Heart left ventricle (tissue), 16 donors: ENCODE measurements around the gene AKAP13. TPM values are rescaled to one million over a fixed set of nuclear protein-coding genes. Genes with fewer than 3 reads are reported as not detected.

Source experiments
- ATAC-seq, 4 donors: fragments of 200-7000 bp; cut with Tn5 transposase; one replicate each; pipeline ENCODE4 v1.9.1; 2020 to 2022; ENCODE audit warnings: moderate library complexity in 4 of 4, mild to moderate bottlenecking in 3 of 4, moderate number of reproducible peaks in 1 of 4
- DNase-seq, 5 donors: peaks; one replicate each; pipeline ENCODE4 v3.0.0-alpha.2; 2020
- H3K27ac ChIP-seq, 12 donors: fragments of 200-600 bp; sonication (generic) in 4 of 12; one replicate each; pipeline versions ENCODE4 v1.5.0 to v1.8.0; 2016 to 2022; ENCODE audit warnings: mild to moderate bottlenecking in 2 of 12
- H3K27me3 ChIP-seq, 9 donors: fragments of 200-600 bp; sonication (generic) in 2 of 9; one replicate each; pipeline versions ENCODE4 v1.5.1 to v1.8.0; 2016 to 2022; ENCODE audit warnings: mild to moderate bottlenecking in 3 of 9
- H3K36me3 ChIP-seq, 9 donors: fragments of 200-600 bp; sonication (generic) in 2 of 9; one replicate each; pipeline versions ENCODE4 v1.5.0 to v1.8.0; 2018 to 2022; ENCODE audit warnings: mild to moderate bottlenecking in 2 of 9
- H3K4me1 ChIP-seq, 12 donors: fragments of 200-600 bp; sonication (generic) in 4 of 12; one replicate each; pipeline versions ENCODE4 v1.5.0 to v1.8.0; 2016 to 2022; ENCODE audit warnings: mild to moderate bottlenecking in 3 of 12
- H3K4me3 ChIP-seq, 12 donors: fragments of 200-600 bp; sonication (generic) in 4 of 12; one replicate each; pipeline versions ENCODE4 v1.5.0 to v1.8.0; 2017 to 2022; ENCODE audit warnings: mild to moderate bottlenecking in 9 of 12, moderate library complexity in 4 of 12
- H3K9me3 ChIP-seq, 12 donors: fragments of 200-600 bp; sonication (generic) in 4 of 12; one replicate each; pipeline versions ENCODE4 v1.5.0 to v1.8.0; 2016 to 2022; ENCODE audit warnings: mild to moderate bottlenecking in 1 of 12
- POLR2A ChIP-seq, 2 donors: fragments of 450-650 bp; IDR thresholded peaks; one replicate each; pipeline ENCODE4 v1.6.1; 2017; ENCODE audit warnings: antibody characterized with exemption in 2 of 2, mild to moderate bottlenecking in 2 of 2, moderate library complexity in 2 of 2
- WGBS, 4 donors: extraction: QIAGEN DNeasy Blood & Tissue Kit in 2 of 4; methylation state at CpG; one replicate each; pipeline versions ENCODE4 v1.1.5 to v1.1.7; 2013 to 2018; 5-methylcytosine and 5-hydroxymethylcytosine counted together
- intact Hi-C, 10 donors: fragments of 100-400 bp; cut with DNase I; formaldehyde crosslinking; loops; one replicate each; pipeline versions ENCODE4 v1.11.1 to v1.14.2; 2022
- polyA plus RNA-seq, 2 donors: library from polyadenylated mRNA; stranded (reverse); fragments of 200-250 nt; gene quantifications; one replicate each; pipeline ENCODE4 v1.2.3, GENCODE V29; 2013
- total RNA-seq, 9 donors: library from RNA; depleted of rRNA in 2 of 9; stranded (reverse); fragments of >200 nt in 2 of 9; fragmentation: NEBNext Ultra II Directional in 3 of 9; extraction: Animal tissue kit (Norgen Biotek cat#: 25700) in 3 of 9; gene quantifications; one replicate each; pipeline versions ENCODE4 v1.1.0 to v1.2.4, GENCODE V29; 2016 to 2023
- TF ChIP-seq, protein P1 (sequence below), 12 donors: fragments of 200-600 bp; sonication (generic) in 4 of 12; IDR thresholded peaks; one replicate each; pipeline versions ENCODE4 v1.5.0 to v1.8.0; 2018 to 2022; ENCODE audit warnings: antibody characterized with exemption in 12 of 12, mild to moderate bottlenecking in 5 of 12
- donor health status: ischemic (EF 13 %, LVEDD 7.1; RV severe dilation, severe dysfunction).
- donor health status: healthy with polysubstance abuse.
- donor health status: DM: no; HTN: yes; CAD: no.
- donor health status: DM: no; HTN: no; CAD: no.
- donor health status: ischemic (EF 25% LVEDD 6.9; RV normal size, moderate dysfunction).
- donor health status: ischemic (EF 25% LVEDD 5.7; RV mildly dilated, moderate dysfunction).
- donor health status: healthy.
- donor health status: DM: yes; HTN: yes; CAD: no.
- donor health status: ischemic (EF 35%, LVEDD 5.7; RV mildly dilated, moderate dysfunction).
- donor health status: nonischemic (EF 11% LVEDD 7.7; RV severe dilation, severe dysfunction).
- donor health status: DM: yes; HTN: yes; CAD: no.
- donor health status: PGD.
- donor health status: ischemic (EF 29% LVEDD 5.4; RV normal size, mild dysfunction).
- donor health status: nonischemic (EF 23%, LVEDD 6.1; RV moderate dilation, normal function).

Gene AKAP13
- total and polyA plus RNA-seq, 11 donors = 124 to 598 (median 340) TPM

DNA sequence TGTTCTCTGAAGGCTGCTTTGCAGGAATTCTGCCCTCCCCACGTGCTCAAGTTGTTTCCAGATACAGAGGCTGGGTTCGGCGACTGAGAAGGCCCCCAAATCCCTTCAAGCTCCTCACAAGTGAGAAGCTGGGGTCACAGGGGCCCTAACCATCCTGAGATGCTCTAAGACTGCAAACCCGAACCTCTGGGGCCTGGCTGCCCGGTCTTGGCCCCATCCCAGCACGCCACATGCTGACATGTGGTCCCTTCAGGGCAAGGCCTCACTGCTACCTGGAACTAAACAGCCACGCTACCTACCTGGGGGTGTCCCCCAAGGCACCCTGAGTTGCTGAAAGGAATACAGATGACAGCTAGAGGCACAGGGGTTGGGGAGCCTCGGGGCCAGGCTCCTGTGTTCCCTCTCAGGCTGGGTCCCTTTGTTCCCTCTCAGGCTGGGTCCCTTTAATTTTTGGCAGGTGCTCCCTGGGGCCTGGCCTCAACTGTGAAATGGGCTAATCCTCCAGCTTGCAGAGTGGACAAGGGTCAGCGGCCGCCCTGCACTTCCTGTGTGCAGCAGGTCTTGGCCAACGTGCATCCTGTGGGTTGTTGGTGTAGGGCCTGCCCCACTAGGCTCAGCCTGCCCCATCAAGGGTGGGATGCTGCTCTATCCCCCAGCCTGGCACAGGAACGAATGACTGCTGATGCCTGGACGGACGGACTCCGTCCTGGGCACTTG is 381.8 kb downstream of the AKAP13 start:
- H3K27me3 ChIP-seq = no peaks in the 10 kb centered on the region
- intact Hi-C loops = loop anchor here in 1 of 10 donors (2.0 kb wide), 1 partner anchor 69 kb away; no protein-coding TSS in a partner anchor
- no peak for ATAC-seq
- H3K4me1 ChIP-seq = peaks cover 8 to 67% (median 39%) of the 10 kb centered on the region in 12 donors
- peaks cover 0 to 8% (median 0%) of the 10 kb centered on the region in 9 donors for H3K36me3 ChIP-seq
- 80 to 82% (median 80%) methylated on average over 8 to 15 of the region's 15 CpGs for WGBS, 4 donors
- H3K27ac ChIP-seq = peak overlapping the region in 4 of 12 donors; percentile 39 to 65 (median 58)
- peak in 1 of 5 donors; percentile 50 for DNase-seq
- no peaks in the 10 kb centered on the region for H3K9me3 ChIP-seq
- no peak for TF ChIP-seq POLR2A (IDR thresholded peaks at IDR 0.05)
- TF ChIP-seq, protein P1, sequence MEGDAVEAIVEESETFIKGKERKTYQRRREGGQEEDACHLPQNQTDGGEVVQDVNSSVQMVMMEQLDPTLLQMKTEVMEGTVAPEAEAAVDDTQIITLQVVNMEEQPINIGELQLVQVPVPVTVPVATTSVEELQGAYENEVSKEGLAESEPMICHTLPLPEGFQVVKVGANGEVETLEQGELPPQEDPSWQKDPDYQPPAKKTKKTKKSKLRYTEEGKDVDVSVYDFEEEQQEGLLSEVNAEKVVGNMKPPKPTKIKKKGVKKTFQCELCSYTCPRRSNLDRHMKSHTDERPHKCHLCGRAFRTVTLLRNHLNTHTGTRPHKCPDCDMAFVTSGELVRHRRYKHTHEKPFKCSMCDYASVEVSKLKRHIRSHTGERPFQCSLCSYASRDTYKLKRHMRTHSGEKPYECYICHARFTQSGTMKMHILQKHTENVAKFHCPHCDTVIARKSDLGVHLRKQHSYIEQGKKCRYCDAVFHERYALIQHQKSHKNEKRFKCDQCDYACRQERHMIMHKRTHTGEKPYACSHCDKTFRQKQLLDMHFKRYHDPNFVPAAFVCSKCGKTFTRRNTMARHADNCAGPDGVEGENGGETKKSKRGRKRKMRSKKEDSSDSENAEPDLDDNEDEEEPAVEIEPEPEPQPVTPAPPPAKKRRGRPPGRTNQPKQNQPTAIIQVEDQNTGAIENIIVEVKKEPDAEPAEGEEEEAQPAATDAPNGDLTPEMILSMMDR (IDR thresholded peaks at IDR 0.05) = no peak
- no peak overlapping the region for H3K4me3 ChIP-seq

DNA sequence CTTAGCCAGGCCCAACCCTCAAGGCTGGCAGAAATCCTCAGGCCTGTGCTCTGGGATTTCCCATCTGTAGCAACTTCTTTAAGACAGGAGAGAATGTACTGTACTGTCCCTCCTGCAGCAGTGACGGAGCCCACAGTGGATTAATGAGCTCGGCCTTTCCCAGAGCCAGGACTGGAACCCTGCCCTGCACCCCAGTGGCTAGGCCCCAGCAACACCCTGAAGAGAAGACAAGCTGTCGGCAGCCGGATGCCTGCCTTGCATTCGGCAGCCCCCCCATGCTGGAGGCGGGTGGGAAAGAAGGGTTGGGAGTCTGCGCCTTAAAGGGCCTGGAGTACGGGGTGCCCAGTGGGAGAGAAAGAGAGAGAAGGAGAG is 382.3 kb downstream of the AKAP13 start:
- H3K27ac ChIP-seq = peak overlapping the region in 7 of 12 donors; percentile 1 to 65 (median 56)
- H3K4me1 ChIP-seq = peaks cover 8 to 65% (median 38%) of the 10 kb centered on the region in 12 donors
- peak in 3 of 5 donors; percentile 64 to 77 (median 76) for DNase-seq
- no peaks in the 10 kb centered on the region for H3K27me3 ChIP-seq
- WGBS, 4 donors = 40 to 56% (median 47%) methylated on average over 6 to 8 of the region's 8 CpGs
- intact Hi-C loops = loop anchor here in 1 of 10 donors (2.0 kb wide), 1 partner anchor 68 kb away; no protein-coding TSS in a partner anchor
- ATAC-seq = peak; percentile 36 to 66 (median 46)
- no peak for TF ChIP-seq POLR2A (IDR thresholded peaks at IDR 0.05)
- TF ChIP-seq, protein P1 (IDR thresholded peaks at IDR 0.05) = no peak
- H3K9me3 ChIP-seq = no peaks in the 10 kb centered on the region
- peaks cover 0 to 8% (median 0%) of the 10 kb centered on the region in 9 donors for H3K36me3 ChIP-seq
- H3K4me3 ChIP-seq = no peak overlapping the region

DNA sequence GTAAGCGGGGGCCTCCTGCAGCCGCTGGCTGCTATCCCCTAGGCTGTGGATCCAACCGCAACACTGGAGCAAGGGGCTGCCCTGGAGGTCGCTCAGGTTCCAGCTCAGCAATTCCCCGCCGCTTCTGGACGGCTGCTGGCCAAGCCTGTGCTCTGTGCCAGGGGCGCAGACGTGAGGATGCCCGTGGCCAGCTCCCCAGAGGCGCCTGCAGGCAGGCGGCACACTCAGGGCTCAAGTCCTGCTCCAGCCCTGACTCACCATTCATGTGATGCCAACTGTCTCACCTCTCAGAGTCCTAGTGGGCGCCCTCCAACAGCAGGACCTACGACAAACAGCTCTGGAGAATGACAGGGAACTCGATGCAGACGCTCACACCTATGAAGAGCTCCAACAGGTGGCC is 382.8 kb downstream of the AKAP13 start:
- Histone ChIP-seq H3K27me3 (no peaks in the 10 kb centered on the region), H3K4me3 (no peak overlapping the region), H3K36me3 (peaks cover 0 to 8% (median 0%) of the 10 kb centered on the region in 9 donors), H3K27ac (peak overlapping the region in 7 of 12 donors; percentile 1 to 65 (median 56)), H3K9me3 (no peaks in the 10 kb centered on the region), H3K4me1 (peaks cover 8 to 61% (median 38%) of the 10 kb centered on the region in 12 donors)
- WGBS, 4 donors = 44 to 63% (median 54%) methylated on average over 16 of the region's 16 CpGs
- DNase-seq (peak; percentile 49 to 86 (median 79)), ATAC-seq (peak; percentile 59 to 82 (median 78))
- intact Hi-C loops = loop anchor here in 1 of 10 donors (2.0 kb wide), 1 partner anchor 68 kb away; no protein-coding TSS in a partner anchor
- TF ChIP-seq, protein P1 (IDR thresholded peaks at IDR 0.05) = no peak
- TF ChIP-seq POLR2A (IDR thresholded peaks at IDR 0.05) = no peak
